ENCODE results near the gene SGCA.

GRCh38 chr17:50120475-50121253 lies 45.1 kb upstream of the SGCA start:
- TF ChIP-seq EZH2 (IDR thresholded peaks at IDR 0.05) (no peak), POLR2AphosphoS5 (IDR thresholded peaks at IDR 0.05; ENCODE audit: borderline replicate concordance, low read depth, low read length) (no peak), FOXP2 (optimal IDR thresholded peaks at IDR 0.05; ENCODE audit: control extremely low read depth, extremely low read length, insufficient read depth) (no peak)
